Fibroblast of lung (primary cell): ENCODE results near the gene LRRC74A. TPM values are rescaled to one million over a fixed set of nuclear protein-coding genes. Genes with fewer than 3 reads are reported as not detected.
"Not testable (repeated sequence)": the region's sequence is repeated elsewhere in the genome, so short reads cannot be mapped to it uniquely, and the experiment has no call there.

ENCODE experiments used
- DNase-seq, 2 donors: peaks; one replicate each; pipeline versions ENCODE4 v3.0.0 to v3.0.0-alpha.2; 2010; ENCODE audit warnings: low read depth in 2 of 2
- H2AFZ ChIP-seq: 2 replicates; pipeline ENCODE4 v1.5.1; 2012; ENCODE audit warnings: low read length, control low read depth, inconsistent platforms
- H3K27ac ChIP-seq: 2 replicates; pipeline ENCODE4 v1.5.1; 2011; ENCODE audit warnings: low read length, control low read depth; ENCODE audit not compliant: insufficient read depth
- H3K27me3 ChIP-seq: 2 replicates; pipeline ENCODE4 v1.5.1; 2011; ENCODE audit warnings: mild to moderate bottlenecking, low read length; ENCODE audit not compliant: control insufficient read depth, insufficient read depth
- H3K36me3 ChIP-seq: 2 replicates; pipeline ENCODE4 v1.5.1; 2011; ENCODE audit warnings: low read length; ENCODE audit not compliant: control insufficient read depth, insufficient read depth
- H3K4me1 ChIP-seq: 2 replicates; pipeline ENCODE4 v1.5.1; 2011; ENCODE audit warnings: low read length; ENCODE audit not compliant: control insufficient read depth, insufficient read depth; ENCODE audit errors: extremely low read depth
- H3K4me2 ChIP-seq: 2 replicates; pipeline ENCODE4 v1.5.1; 2011; ENCODE audit warnings: low read length, control low read depth; ENCODE audit not compliant: insufficient read depth; ENCODE audit errors: extremely low read depth
- H3K4me3 ChIP-seq, 4 experiments: fragments of 200-600 bp in 1 of 4; sonication (generic) in 1 of 4; replicated peaks in 1 of 4; 2 replicates each; pipeline ENCODE4 v1.5.1; 2011 to 2016; ENCODE audit warnings: low read length in 4 of 4, low read depth in 3 of 4, mild to moderate bottlenecking in 3 of 4, control low read depth in 2 of 4, inconsistent platforms in 1 of 4, mixed read lengths in 1 of 4; ENCODE audit not compliant: insufficient read depth in 1 of 4; ENCODE audit errors: control extremely low read depth in 1 of 4
- H3K79me2 ChIP-seq: 2 replicates; pipeline ENCODE4 v1.5.1; 2012; ENCODE audit warnings: mild to moderate bottlenecking, low read length, inconsistent platforms; ENCODE audit not compliant: control insufficient read depth, insufficient read depth
- H3K9ac ChIP-seq: 2 replicates; pipeline ENCODE4 v1.5.1; 2011; ENCODE audit warnings: mild to moderate bottlenecking, low read length, control low read depth; ENCODE audit not compliant: insufficient read depth
- H3K9me3 ChIP-seq: 2 replicates; pipeline ENCODE4 v1.5.1; 2012; ENCODE audit warnings: low read depth, low read length; ENCODE audit not compliant: control insufficient read depth, insufficient read depth
- H4K20me1 ChIP-seq: 2 replicates; pipeline ENCODE4 v1.5.1; 2011; ENCODE audit warnings: low read length; ENCODE audit not compliant: control insufficient read depth, insufficient read depth; ENCODE audit errors: extremely low read depth
- CTCF ChIP-seq, 2 donors: IDR thresholded peaks in 1 of 2; conservative IDR thresholded peaks in 1 of 2; 1 replicate in 1 of 2; 2 replicates in 1 of 2; pipeline ENCODE4 v1.5.1; 2011 to 2012; ENCODE audit warnings: low read length in 2 of 2, control low read depth in 1 of 2, inconsistent platforms in 1 of 2, low read depth in 1 of 2, mild to moderate bottlenecking in 1 of 2
- EZH2 ChIP-seq: IDR thresholded peaks from 2 replicates; pipeline ENCODE4 v1.5.1; 2012; ENCODE audit warnings: low read length, control low read depth, mild to moderate bottlenecking; ENCODE audit errors: missing control alignments
- polyA plus RNA-seq, 2 donors: library from polyadenylated mRNA; depleted of rRNA in 1 of 2; stranded (reverse) in 1 of 2; unstranded in 1 of 2; fragments of >200 nt; gene quantifications; 2 replicates each; pipeline ENCODE4 v1.2.1, GENCODE V29; 2011 to 2012; ENCODE audit warnings: missing spikeins in 1 of 2
- total RNA-seq: library from RNA; depleted of rRNA; stranded (reverse); fragments of >200 nt; gene quantifications from 2 replicates; pipeline ENCODE4 v1.2.1, GENCODE V29; 2014

LRRC74A gene
- total and polyA plus RNA-seq, 2 donors (not counting 1 experiment from before 2014, with no cell fraction given) = not detected

- Histone ChIP-seq H3K79me2 (no peaks in the 10 kb centered on the region), H3K27me3 (peaks cover 7% of the 10 kb centered on the region), H3K4me3 (no peak overlapping the region), H3K4me2 (no peak overlapping the region), H2AFZ (no peak overlapping the region), H3K4me1 (no peaks in the 10 kb centered on the region), H4K20me1 (no peaks in the 10 kb centered on the region), H3K9me3 (no peaks in the 10 kb centered on the region), H3K27ac (no peak overlapping the region), H3K36me3 (no peaks in the 10 kb centered on the region), H3K9ac (no peak overlapping the region)
- no peak for DNase-seq
- no peak for TF ChIP-seq EZH2
- TF ChIP-seq CTCF (conservative IDR thresholded peaks at IDR 0.05 in 1 of 2, IDR thresholded peaks at IDR 0.05 in 1 of 2; ENCODE audit: low read depth in 1 of 2, low read length in 2 of 2) = no peak
Observed at GRCh38 chr14:76891391-76891790, 65.2 kb downstream of the LRRC74A start.

- Histone ChIP-seq H3K4me2 (no peak overlapping the region), H3K79me2 (no peaks in the 10 kb centered on the region), H3K27ac (no peak overlapping the region), H3K4me3 (no peak overlapping the region), H4K20me1 (no peaks in the 10 kb centered on the region), H3K27me3 (no peaks in the 10 kb centered on the region), H3K4me1 (no peaks in the 10 kb centered on the region), H3K9ac (no peak overlapping the region), H3K36me3 (no peaks in the 10 kb centered on the region), H2AFZ (no peak overlapping the region), H3K9me3 (no peaks in the 10 kb centered on the region)
- TF ChIP-seq EZH2 (no peak), CTCF (conservative IDR thresholded peaks at IDR 0.05 in 1 of 2, IDR thresholded peaks at IDR 0.05 in 1 of 2; ENCODE audit: low read depth in 1 of 2, low read length in 2 of 2) (no peak)
- no peak for DNase-seq
Observed at GRCh38 chr14:76894308-76894707, 68.1 kb downstream of the LRRC74A start.

GRCh38 chr14:76898006-76898405 lies 71.8 kb downstream of the LRRC74A start:
- H3K36me3 ChIP-seq, H3K9me3 ChIP-seq, H2AFZ ChIP-seq: not testable (repeated sequence)

More at GRCh38 chr14:76898006-76898405, 71.8 kb downstream of the LRRC74A start:
- not testable (repeated sequence) for H3K27ac ChIP-seq, H4K20me1 ChIP-seq, DNase-seq, H3K9ac ChIP-seq, H3K4me1 ChIP-seq, H3K4me2 ChIP-seq, H3K4me3 ChIP-seq, H3K27me3 ChIP-seq, H3K79me2 ChIP-seq
